Liver (tissue), 3 donors: ENCODE measurements around the gene CFAP126.

Experiments
- CTCF ChIP-seq: fragments of 150-350 bp; IDR thresholded peaks from 2 replicates; pipeline ENCODE4 v1.5.1; 2017; ENCODE audit warnings: improper control_type of control experiment, low read depth, low read length; ENCODE audit not compliant: missing input control
- REST ChIP-seq: IDR thresholded peaks from 2 replicates; pipeline ENCODE4 v1.6.1; 2016; ENCODE audit warnings: antibody characterized with exemption, mild to moderate bottlenecking
- TAF1 ChIP-seq: conservative IDR thresholded peaks from 2 replicates; pipeline ENCODE4 v1.6.1; 2016; ENCODE audit warnings: antibody characterized with exemption, mild to moderate bottlenecking
- ZBTB33 ChIP-seq: IDR thresholded peaks from 2 replicates; pipeline ENCODE4 v1.6.1; 2016; ENCODE audit warnings: antibody characterized with exemption
- donor health status: healthy.
- donor health status: healthy.

GRCh38 chr1:161333166-161333565, 34.5 kb downstream of the CFAP126 start:
- TF ChIP-seq CTCF = no peak
- no peak for TF ChIP-seq TAF1
- TF ChIP-seq ZBTB33 = no peak
- TF ChIP-seq REST = no peak
